Right lung (tissue), 5 donors: ENCODE results near the gene MBNL1. TPM values are rescaled to one million over a fixed set of nuclear protein-coding genes. Genes with fewer than 3 reads are reported as not detected.
A peak's percentile ranks its signal among the peaks of the same experiment; 100 is the strongest.
"Not testable (repeated sequence)": the region's sequence is repeated elsewhere in the genome, so short reads cannot be mapped to it uniquely, and the experiment has no call there.

Source experiments
- DNase-seq, 2 donors: peaks; one replicate each; pipeline ENCODE4 v3.0.0-alpha.2; 2013
- polyA plus RNA-seq, 5 donors: library from polyadenylated mRNA; unstranded; fragments of 120-200 nt; gene quantifications; one replicate each; pipeline versions ENCODE4 v1.2.1 to v1.2.3, GENCODE V29; 2013; ENCODE audit warnings: inconsistent platforms in 1 of 5, low replicate concordance in 1 of 5; ENCODE audit not compliant: insufficient read length in 5 of 5, insufficient read depth in 1 of 5

MBNL1 gene
- polyA plus RNA-seq, 5 donors: 66.3 to 116 (median 111) TPM

- DNase-seq: no peak
Observed at GRCh38 chr3:152317184-152317583, 48.5 kb downstream of the MBNL1 start.

GRCh38 chr3:152317956-152318355, 49.2 kb downstream of the MBNL1 start:
- DNase-seq: no peak

DNA sequence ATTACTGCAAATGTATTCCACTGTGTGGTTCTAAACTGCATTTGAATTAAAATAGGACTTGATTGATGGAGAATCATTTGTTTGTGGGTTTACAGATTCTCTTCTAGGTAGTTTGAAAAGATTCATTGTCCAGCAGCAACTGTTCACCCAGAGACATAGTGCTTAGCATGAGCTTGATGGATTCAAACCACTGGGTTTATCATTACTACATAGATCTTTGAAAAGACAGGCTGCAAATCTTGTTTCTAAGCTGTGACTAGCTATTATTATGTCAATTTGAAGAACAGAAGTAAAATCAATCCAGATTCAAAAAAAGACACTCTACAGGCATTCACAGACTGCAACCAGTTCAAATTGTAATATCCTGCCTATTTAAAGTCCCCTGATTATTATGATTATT, 49.8 kb downstream of the MBNL1 start:
- DNase-seq: no peak

DNA sequence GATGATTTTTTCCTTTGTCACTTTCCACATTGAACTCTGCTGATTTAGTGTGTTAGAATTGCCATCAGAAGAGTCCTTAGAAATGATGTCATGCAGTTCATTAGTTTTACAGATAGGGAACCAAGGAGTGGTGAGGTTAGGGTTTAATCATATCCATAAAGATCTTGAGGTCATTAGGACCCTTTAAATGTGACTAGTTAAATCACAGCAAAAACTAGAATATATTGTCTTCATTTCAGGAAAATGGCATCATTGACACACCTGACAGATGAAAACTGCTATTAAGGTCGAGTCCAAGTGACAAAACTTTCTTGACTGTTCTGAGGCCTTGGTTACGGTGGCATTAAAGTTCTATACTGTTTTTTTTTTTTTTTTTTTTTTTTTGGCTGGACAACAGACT, 50.5 kb downstream of the MBNL1 start:
- no peak for DNase-seq

- peak in 1 of 2 donors; percentile 38 for DNase-seq
Observed at GRCh38 chr3:152319831-152320617, 51.3 kb downstream of the MBNL1 start.

DNA sequence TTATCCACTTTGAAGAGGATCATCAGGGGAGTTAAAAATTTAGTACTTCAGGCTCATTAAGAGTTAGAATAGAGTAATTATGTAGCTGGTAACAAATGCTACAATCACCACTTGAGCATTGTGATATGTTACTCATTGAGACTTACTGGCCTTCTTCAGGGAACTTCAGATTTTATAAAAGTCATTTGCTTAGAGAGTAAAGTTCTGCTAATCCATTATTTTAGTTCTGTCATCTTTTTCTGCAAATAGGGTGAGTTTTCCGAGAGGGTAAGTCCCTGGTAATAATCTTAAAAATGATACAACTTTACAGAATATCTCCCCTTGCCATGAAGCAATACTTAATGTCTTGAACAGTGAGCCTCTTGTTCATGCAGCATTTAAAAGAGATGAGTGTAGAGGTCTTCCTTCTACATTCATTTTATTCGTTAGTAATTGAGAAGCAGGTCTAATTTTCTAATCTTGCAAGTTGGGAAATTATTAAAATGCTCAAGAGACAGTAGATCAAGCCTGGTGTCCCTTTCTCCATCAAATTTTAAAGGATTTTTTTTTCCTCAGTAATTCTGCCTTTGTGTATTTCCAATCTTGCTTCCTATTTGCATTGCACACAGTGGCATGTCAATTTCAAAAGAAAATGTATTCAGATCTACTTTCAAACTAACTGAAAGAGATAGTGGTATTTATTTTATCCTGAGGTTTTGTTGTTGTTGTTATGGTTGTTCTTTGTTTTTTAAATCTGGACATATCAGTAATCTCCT, 52.6 kb downstream of the MBNL1 start:
- DNase-seq: no peak

GRCh38 chr3:152321955-152322377, 53.2 kb downstream of the MBNL1 start:
- no peak for DNase-seq

DNA sequence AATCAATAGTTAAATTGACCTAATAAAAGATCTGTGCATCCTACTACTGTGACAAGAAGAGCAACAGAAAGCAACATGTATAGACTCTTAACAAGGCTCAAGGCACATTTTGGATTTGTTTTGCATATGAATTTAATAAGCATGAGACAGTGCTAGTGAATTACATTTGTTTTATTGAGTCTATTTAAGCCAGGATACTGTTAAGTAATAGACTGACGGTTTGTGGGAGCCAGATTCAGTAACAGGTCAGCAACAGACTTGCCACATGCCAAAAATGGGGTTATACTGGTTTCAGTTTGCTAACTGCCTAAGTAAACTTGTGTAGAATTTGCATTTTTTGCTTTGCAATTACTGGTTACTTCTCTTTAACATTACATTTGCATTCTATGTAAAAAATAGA, 54.0 kb downstream of the MBNL1 start:
- no peak for DNase-seq

GRCh38 chr3:152323834-152324233, 55.1 kb downstream of the MBNL1 start:
- no peak for DNase-seq

DNA sequence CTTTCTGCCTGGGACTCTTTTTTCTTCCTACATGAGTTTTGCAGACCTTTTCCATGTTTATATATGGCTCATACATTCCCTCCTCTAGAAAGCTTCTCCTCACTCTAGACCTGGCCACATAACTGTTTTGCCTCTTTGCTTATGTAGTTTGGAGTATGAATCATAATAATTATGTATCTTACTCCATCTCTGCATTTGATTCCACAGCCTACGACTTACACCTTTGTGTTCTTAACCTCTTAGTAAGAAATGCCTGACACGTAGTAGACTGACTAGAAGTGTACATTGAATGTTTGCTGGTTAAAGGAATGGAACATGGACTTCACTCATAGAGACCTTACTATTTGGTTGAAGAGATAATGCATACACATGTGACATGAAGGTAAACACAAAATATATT, 56.4 kb downstream of the MBNL1 start:
- no peak for DNase-seq

- no peak for DNase-seq
Observed at GRCh38 chr3:152327203-152327602, 58.5 kb downstream of the MBNL1 start.

GRCh38 chr3:152328841-152329240, 60.1 kb downstream of the MBNL1 start:
- DNase-seq: no peak

DNA sequence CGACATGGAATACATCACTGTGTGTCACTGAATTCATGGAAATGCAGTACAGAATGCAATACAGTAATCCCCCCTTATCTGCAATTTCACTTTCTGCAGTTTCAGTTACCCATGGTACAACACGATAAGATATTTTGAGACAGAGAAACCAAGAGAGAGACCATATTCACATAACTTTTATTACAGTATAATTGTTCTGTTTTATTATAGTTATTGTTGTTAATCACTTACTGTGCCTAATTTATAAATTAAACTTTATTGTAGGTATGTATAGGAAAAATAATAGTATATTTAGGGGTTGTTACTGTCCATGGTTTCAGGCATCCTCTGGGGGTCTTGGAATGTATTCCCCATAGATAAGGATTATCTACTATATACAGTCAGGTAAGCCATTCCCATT, 61.8 kb downstream of the MBNL1 start:
- no peak for DNase-seq

DNA sequence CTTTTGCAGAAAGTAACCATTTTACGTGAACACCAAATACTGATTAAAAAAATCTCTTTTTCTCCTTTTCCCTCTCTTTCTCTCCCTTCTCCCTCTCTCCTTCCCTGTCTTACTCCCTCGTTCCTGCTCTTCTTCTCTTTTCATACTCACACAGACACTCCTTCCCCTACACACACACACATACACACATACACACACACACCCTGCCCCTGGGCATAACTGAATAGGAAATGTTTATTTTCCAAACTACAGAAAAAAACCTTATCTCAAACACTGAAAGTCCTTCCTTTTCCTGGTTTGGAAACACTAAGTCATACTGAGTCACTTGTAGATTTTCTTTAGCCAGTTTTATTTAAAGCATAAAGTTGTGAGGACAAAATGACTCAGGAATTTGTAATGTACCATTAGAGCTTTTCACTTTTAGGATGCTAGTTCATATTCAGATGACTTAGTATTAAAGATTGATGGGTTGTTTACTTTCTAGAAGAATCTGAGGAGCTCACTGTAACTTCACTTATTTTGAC, 62.4 kb downstream of the MBNL1 start:
- no peak for DNase-seq

- DNase-seq: no peak
Observed at GRCh38 chr3:152331998-152332397, 63.3 kb downstream of the MBNL1 start.

GRCh38 chr3:152333928-152334327, 65.2 kb downstream of the MBNL1 start:
- no peak for DNase-seq

GRCh38 chr3:152334761-152335160, 66.0 kb downstream of the MBNL1 start:
- DNase-seq: no peak

- DNase-seq: no peak
Observed at GRCh38 chr3:152335273-152335672, 66.5 kb downstream of the MBNL1 start.

- not testable (repeated sequence) for DNase-seq
Observed at GRCh38 chr3:152337337-152337736, 68.6 kb downstream of the MBNL1 start.

DNA sequence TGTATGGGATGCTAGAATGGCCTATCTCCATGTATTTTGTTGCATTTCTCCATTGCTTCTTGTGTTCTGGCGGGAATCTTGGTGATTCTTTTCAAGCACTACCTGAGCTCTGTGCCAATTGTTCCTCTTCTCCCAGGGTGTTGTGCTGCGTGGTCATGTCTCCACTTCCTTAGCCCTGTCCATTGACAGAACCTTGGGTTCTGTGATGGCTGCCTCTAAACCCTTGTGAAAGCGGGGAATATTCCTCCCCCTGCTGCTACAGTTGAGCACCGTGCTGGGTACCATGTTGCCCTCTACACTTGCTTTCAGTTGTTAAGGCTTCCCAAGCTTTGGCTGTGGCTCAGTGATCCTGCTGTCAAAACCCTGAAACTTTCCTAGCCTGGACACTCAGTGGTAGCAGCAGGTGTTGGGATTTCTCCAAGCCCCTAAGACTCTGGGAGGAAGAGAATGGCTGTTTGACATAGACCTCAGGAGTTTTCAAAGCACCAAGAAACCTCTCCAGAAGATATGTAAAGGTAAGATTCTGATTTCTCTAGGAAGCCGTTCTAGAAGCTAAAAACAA, 69.5 kb downstream of the MBNL1 start:
- no peak for DNase-seq

- no peak for DNase-seq
Observed at GRCh38 chr3:152339881-152340505, 71.3 kb downstream of the MBNL1 start.

GRCh38 chr3:152345233-152345632, 76.5 kb downstream of the MBNL1 start:
- no peak for DNase-seq
